ENCODE measurements around the gene CDH16.
"Not testable (repeated sequence)": the region's sequence is repeated elsewhere in the genome, so short reads cannot be mapped to it uniquely, and the experiment has no call there.

CDH16 gene

GRCh38 chr16:66946974-66947301 lies 28.3 kb upstream of the CDH16 start:
- no peak for DNase-seq (ENCODE audit: low read depth in 2 of 2)

GRCh38 chr16:66946541-66946940 lies 27.9 kb upstream of the CDH16 start:
- no peak for DNase-seq (ENCODE audit: low read depth in 2 of 2)

GRCh38 chr16:66945939-66946338 lies 27.3 kb upstream of the CDH16 start:
- no peak for DNase-seq (ENCODE audit: low read depth in 2 of 2)

- not testable (repeated sequence) for DNase-seq (ENCODE audit: low read depth in 2 of 2)
Measured at GRCh38 chr16:66944971-66945370, 26.3 kb upstream of the CDH16 start.

- no peak for DNase-seq (ENCODE audit: low read depth in 2 of 2)
Measured at GRCh38 chr16:66944054-66944441, 25.4 kb upstream of the CDH16 start.

GRCh38 chr16:66943426-66944053 lies 24.9 kb upstream of the CDH16 start:
- DNase-seq (ENCODE audit: low read depth in 2 of 2), result no peak

- no peak for DNase-seq (ENCODE audit: low read depth in 2 of 2)
Measured at GRCh38 chr16:66942981-66943380, 24.3 kb upstream of the CDH16 start.

- no peak for DNase-seq (ENCODE audit: low read depth in 2 of 2)
Measured at GRCh38 chr16:66940236-66940635, 21.6 kb upstream of the CDH16 start.

GRCh38 chr16:66939366-66939765 lies 20.7 kb upstream of the CDH16 start:
- DNase-seq (ENCODE audit: low read depth in 2 of 2), result no peak

- no peak for DNase-seq (ENCODE audit: low read depth in 2 of 2)
Measured at GRCh38 chr16:66937725-66938337, 19.1 kb upstream of the CDH16 start.

- no peak for DNase-seq (ENCODE audit: low read depth in 2 of 2)
Measured at GRCh38 chr16:66936889-66937554, 18.3 kb upstream of the CDH16 start.

- no peak for DNase-seq (ENCODE audit: low read depth in 2 of 2)
Measured at GRCh38 chr16:66936462-66936861, 17.8 kb upstream of the CDH16 start.

- no peak for DNase-seq (ENCODE audit: low read depth in 2 of 2)
Measured at GRCh38 chr16:66935314-66936011, 16.8 kb upstream of the CDH16 start, which contains the start of gene CES2. Gene CES2 (plus strand): TSS chr16:66935516. CDS start chr16:66935636, 120 bp downstream.

- DNase-seq (ENCODE audit: low read depth in 2 of 2), result not testable (repeated sequence)
Measured at GRCh38 chr16:66934839-66935313, 16.2 kb upstream of the CDH16 start.

- DNase-seq (ENCODE audit: low read depth in 2 of 2), result peak; percentile 75 to 79
Measured at GRCh38 chr16:66934138-66934838, 15.6 kb upstream of the CDH16 start, which contains the start of gene CIAO2B. Gene CIAO2B (minus strand): TSS chr16:66934402. CDS start chr16:66934364, 38 bp downstream.

GRCh38 chr16:66933776-66934137 lies 15.1 kb upstream of the CDH16 start:
- no peak for DNase-seq (ENCODE audit: low read depth in 2 of 2)

- DNase-seq (ENCODE audit: low read depth in 2 of 2), result no peak
Measured at GRCh38 chr16:66932076-66932475, 13.4 kb upstream of the CDH16 start.

- no peak for DNase-seq (ENCODE audit: low read depth in 2 of 2)
Measured at GRCh38 chr16:66931665-66932064, 13.0 kb upstream of the CDH16 start.

- no peak for DNase-seq (ENCODE audit: low read depth in 2 of 2)
Measured at GRCh38 chr16:66930189-66930588, 11.5 kb upstream of the CDH16 start.

GRCh38 chr16:66928702-66929388 lies 10.2 kb upstream of the CDH16 start:
- DNase-seq (ENCODE audit: low read depth in 2 of 2), result no peak
